ENCODE data around the gene COL5A1.

COL5A1 gene

DNA sequence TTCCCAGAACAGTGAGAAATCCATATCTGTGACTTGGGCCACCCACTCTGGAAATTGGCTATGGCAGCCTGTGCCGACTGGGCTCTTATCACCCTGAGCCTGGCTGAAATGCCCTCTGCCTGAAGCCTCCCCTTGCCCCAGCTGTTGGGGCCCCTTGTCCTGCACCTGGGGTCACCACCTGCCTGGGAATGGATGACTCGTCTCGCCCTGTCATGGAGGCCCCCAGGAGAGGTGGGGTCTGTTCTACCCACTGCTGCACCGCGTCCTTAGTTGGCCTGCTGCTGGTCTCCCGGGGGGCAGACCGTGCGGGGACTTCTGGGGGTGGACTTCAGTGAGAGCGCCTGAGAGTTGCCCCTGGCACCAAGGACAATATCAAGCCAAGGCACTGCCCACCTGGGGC, 46.6 kb upstream of the COL5A1 start:
- no peak for TF ChIP-seq TAF1 (IDR thresholded peaks at IDR 0.05; ENCODE audit: borderline replicate concordance, insufficient read depth, low read length)
- TF ChIP-seq SIN3A (IDR thresholded peaks at IDR 0.05; ENCODE audit: borderline replicate concordance, insufficient read depth, low read length), result no peak
- TF ChIP-seq FOXP2 (optimal IDR thresholded peaks at IDR 0.05; ENCODE audit: borderline replicate concordance, extremely low read depth, extremely low read length, insufficient read depth), result no peak
- TF ChIP-seq POLR2AphosphoS5 (IDR thresholded peaks at IDR 0.05; ENCODE audit: low read depth, low read length), result no peak
- no peak for TF ChIP-seq REST (IDR thresholded peaks at IDR 0.05; ENCODE audit: insufficient read depth in 1 of 2, low read depth in 2 of 2, low read length in 2 of 2)

DNA sequence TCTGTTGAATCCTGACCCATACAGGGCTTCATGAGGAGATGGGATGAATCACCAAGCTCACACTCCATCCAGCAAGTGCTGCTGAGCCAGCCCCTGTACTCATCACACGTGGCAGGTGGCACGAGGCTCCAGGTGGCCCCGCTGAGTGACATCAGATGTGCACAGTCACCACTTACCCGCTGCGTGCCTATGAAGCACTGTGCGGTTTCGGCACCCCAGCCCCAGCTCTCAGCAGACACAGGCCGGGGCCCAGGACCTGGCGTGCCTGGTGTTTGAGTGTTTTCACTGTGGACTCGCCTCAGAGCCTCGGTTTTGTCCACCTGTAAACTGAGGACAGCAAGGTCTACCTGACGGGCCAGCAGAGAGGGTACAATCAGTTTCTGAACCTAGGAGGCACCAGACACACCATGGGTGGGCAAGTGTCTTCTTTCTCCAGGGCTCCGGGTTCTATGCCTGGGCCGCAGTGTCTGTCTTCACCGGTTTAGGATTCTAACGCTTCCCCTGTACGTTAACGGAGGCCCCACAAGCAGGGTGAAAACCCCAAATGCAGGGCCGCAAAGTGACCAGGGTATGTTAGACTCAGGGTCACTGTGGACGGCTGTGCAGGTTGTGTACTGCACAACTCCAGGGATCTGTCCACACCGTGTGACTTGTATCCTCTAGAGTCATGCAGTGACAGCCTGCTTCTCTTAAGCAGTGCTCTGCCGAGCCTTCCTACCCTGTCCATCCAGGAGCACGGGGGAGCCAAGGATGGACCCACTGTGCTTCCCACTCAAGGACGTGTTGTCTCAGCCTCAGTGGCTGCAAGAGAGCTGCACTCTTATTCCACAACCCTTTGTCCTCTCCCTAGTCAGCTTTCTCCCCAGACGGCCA, 44.3 kb upstream of the COL5A1 start:
- TF ChIP-seq FOXP2 (optimal IDR thresholded peaks at IDR 0.05; ENCODE audit: borderline replicate concordance, extremely low read depth, extremely low read length, insufficient read depth), result no peak
- no peak for TF ChIP-seq POLR2AphosphoS5 (IDR thresholded peaks at IDR 0.05; ENCODE audit: low read depth, low read length)
- TF ChIP-seq REST (IDR thresholded peaks at IDR 0.05; ENCODE audit: insufficient read depth in 1 of 2, low read depth in 2 of 2, low read length in 2 of 2), result no peak
- no peak for TF ChIP-seq SIN3A (IDR thresholded peaks at IDR 0.05; ENCODE audit: borderline replicate concordance, insufficient read depth, low read length)
- no peak for TF ChIP-seq TAF1 (IDR thresholded peaks at IDR 0.05; ENCODE audit: borderline replicate concordance, insufficient read depth, low read length)

DNA sequence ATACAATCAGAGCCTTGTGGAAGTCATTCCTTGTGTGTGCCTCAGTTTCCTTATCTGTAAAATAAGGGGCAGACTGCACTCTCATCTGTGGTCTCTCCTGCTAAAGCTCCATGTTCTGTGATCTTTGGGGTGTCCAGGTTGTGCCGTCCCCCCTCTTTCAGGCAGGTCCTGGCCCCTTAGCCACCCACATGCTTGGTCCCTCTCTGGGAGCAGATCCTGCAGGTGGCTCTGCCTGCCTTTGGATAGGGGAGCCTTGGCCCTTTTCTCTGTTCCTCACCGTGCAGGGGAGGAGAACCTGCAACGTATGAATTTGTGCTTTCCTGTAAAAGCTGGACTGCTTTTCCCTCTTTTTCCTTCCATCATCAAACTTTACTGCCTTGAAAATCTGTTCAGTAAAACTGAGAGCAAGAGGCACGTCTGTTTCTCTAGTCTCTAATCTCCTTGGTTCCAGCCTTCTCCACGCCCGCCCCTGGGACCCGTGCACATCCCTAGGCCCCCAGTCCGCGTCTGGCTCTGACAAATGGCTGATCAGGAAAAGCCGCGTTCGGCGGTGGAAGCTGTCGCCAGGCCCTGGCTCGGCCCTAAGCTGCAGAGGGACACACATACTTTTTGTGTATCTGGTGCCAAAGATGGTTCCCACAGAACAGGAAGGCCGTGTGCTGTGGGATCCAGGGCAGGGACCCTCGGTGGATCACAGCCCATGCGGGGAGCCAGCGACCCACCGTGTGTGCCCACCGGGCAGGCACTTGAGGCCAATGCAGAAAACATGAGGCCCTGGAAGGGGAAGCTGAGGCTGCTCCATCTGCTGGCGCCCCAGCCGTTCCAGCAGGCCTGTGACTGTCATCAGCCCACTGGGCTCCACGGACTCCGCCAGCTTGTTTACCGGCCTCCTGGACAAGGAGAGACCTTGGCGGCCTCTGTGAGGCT, 43.4 kb upstream of the COL5A1 start:
- TF ChIP-seq SIN3A (IDR thresholded peaks at IDR 0.05; ENCODE audit: borderline replicate concordance, insufficient read depth, low read length), result no peak
- TF ChIP-seq FOXP2 (optimal IDR thresholded peaks at IDR 0.05; ENCODE audit: borderline replicate concordance, extremely low read depth, extremely low read length, insufficient read depth), result no peak
- TF ChIP-seq POLR2AphosphoS5 (IDR thresholded peaks at IDR 0.05; ENCODE audit: low read depth, low read length), result no peak
- no peak for TF ChIP-seq TAF1 (IDR thresholded peaks at IDR 0.05; ENCODE audit: borderline replicate concordance, insufficient read depth, low read length)
- no peak for TF ChIP-seq REST (IDR thresholded peaks at IDR 0.05; ENCODE audit: insufficient read depth in 1 of 2, low read depth in 2 of 2, low read length in 2 of 2)

DNA sequence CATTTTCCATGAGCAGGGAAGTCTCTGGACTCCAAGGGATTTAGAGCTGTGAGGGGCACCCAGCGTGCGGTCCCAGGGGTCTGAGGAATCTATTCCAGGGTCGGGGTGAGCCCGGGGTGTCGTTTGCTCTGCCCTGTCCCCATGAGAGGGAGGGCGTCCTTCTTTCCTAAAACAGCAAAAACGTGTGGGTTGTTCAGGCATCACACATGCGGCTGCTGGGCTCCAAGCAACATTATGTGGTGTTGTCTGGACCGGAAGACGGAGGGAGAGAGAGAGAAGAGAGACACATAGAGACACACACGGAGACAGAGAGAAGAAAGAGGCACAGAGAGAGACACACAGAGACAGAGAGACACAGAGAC, 42.7 kb upstream of the COL5A1 start:
- TF ChIP-seq FOXP2 (optimal IDR thresholded peaks at IDR 0.05; ENCODE audit: borderline replicate concordance, extremely low read depth, extremely low read length, insufficient read depth), result no peak
- TF ChIP-seq TAF1 (IDR thresholded peaks at IDR 0.05; ENCODE audit: borderline replicate concordance, insufficient read depth, low read length), result no peak
- TF ChIP-seq REST (IDR thresholded peaks at IDR 0.05; ENCODE audit: insufficient read depth in 1 of 2, low read depth in 2 of 2, low read length in 2 of 2), result no peak
- TF ChIP-seq SIN3A (IDR thresholded peaks at IDR 0.05; ENCODE audit: borderline replicate concordance, insufficient read depth, low read length), result no peak
- TF ChIP-seq POLR2AphosphoS5 (IDR thresholded peaks at IDR 0.05; ENCODE audit: low read depth, low read length), result no peak

All from PFSK-1 (cell line).